ENCODE data around the gene DUSP6.

DNA sequence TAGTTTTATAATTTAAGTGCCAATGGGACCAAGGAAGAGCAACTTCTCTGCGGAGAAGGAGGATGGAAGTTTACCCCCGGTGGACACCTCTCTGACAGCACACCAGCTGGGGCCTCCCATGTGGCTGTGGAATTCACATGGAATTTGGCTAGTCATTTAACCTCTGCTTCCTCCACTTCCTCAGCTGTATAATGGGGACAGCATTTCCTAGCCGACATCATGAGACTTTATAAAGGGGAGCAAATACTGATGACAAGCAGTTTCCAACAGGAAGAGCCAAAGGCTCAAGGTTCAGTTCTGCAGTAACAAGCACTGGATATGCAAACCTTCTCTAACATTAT is 7.5 kb downstream of the DUSP6 start:
- TF ChIP-seq, protein P1, sequence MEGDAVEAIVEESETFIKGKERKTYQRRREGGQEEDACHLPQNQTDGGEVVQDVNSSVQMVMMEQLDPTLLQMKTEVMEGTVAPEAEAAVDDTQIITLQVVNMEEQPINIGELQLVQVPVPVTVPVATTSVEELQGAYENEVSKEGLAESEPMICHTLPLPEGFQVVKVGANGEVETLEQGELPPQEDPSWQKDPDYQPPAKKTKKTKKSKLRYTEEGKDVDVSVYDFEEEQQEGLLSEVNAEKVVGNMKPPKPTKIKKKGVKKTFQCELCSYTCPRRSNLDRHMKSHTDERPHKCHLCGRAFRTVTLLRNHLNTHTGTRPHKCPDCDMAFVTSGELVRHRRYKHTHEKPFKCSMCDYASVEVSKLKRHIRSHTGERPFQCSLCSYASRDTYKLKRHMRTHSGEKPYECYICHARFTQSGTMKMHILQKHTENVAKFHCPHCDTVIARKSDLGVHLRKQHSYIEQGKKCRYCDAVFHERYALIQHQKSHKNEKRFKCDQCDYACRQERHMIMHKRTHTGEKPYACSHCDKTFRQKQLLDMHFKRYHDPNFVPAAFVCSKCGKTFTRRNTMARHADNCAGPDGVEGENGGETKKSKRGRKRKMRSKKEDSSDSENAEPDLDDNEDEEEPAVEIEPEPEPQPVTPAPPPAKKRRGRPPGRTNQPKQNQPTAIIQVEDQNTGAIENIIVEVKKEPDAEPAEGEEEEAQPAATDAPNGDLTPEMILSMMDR (IDR thresholded peaks at IDR 0.05; ENCODE audit: control extremely low read depth in 1 of 3, insufficient read depth in 1 of 3, low read depth in 1 of 3, low read length in 3 of 3), result no peak
- TF ChIP-seq POLR2A (IDR thresholded peaks at IDR 0.05; ENCODE audit: control extremely low read depth in 1 of 2, low read depth in 2 of 2, low read length in 2 of 2), result no peak
- no peak for TF ChIP-seq YY1 (IDR thresholded peaks at IDR 0.05; ENCODE audit: low read depth, low read length)
